Midbrain (tissue), 1 donor: ENCODE data around the gene APOBEC2.
"Not testable (repeated sequence)": the region's sequence is repeated elsewhere in the genome, so short reads cannot be mapped to it uniquely, and the experiment has no call there.

ENCODE experiments used
- DNase-seq: peaks from one replicate; lab custom pipeline; 2025; lab: John Stamatoyannopoulos, UW

APOBEC2 gene

DNA sequence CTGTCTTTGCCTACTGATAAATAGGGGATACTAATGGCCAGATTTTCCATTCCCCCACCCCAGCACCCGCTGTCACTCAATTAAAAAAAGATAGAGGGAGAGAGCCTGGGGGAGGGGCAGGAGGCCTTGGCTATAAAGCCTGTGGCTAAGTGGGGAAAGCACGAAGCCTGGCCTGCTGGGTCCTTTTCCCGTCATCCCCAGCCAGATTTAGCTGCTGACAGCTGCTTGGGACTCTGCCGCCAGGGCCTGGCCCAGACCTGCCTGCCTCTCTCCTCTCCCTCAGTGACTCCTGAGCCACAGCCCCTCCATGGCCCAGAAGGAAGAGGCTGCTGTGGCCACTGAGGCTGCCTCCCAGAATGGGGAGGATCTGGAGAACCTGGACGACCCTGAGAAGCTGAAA, at the start of gene APOBEC2:
Gene APOBEC2 (plus strand): TSS at position 162 of the 400 bp plus-strand sequence. CDS start 146 bp downstream, at position 308.
- DNase-seq: no peak

- DNase-seq: peak; percentile 21
Observed at GRCh38 chr6:41006217-41006616, 46.8 kb upstream of the APOBEC2 start.

DNA sequence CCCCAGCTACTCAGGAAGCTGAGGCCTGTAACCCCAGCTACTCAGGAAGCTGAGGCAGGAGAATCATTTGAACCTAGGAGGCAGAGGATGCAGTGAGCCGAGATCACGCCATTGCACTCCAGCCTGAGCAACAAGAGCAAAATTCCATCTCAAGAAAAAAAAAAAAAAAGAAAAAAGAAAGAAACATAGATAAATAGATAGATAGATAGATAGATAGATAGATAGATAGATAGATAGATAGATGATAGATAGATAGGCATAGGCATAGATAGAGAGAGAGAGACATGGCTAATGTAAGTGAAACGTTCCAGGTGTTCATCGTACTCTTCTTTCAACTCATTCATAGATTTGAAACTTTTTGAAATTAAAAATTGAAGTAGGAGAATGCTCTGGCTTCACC, 46.0 kb upstream of the APOBEC2 start:
- DNase-seq: not testable (repeated sequence)

DNA sequence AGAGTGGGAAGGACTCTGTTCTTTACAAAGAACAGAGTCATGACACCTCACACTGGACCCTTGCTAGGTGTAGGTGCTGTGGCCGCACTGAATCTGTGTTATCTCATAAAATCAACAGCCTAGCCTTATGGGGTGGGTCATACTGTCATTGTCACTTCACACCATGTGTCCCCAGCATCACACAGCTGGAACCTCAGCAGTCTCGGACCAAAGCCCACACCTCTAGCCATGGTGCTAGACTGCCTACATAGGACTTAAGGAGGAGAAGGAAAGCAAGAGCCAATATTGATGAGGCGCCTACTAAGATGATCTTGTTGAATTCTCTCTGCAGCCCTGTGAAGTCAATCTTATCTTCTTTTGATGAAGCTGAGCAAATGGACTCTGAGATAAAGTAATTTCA, 45.0 kb upstream of the APOBEC2 start:
- no peak for DNase-seq

DNA sequence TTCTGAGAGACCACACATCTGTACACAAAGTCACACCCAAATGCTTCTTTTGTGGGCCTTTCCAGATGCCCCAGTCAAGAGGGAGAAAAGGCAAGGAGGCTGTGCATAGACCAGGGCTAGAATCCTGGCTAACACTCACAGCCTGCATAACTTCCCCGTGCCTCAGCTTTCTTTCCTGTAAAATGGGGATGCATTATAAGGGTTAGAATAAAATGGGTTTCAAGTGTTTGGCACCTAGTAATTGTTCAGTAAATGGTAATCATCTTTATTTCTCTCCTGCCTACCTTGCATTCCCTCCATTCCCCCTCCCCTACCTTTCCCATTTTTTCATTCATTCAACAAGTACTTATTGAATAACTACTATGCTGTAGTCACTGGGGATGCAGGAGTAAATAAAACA, 43.3 kb upstream of the APOBEC2 start:
- no peak for DNase-seq

DNA sequence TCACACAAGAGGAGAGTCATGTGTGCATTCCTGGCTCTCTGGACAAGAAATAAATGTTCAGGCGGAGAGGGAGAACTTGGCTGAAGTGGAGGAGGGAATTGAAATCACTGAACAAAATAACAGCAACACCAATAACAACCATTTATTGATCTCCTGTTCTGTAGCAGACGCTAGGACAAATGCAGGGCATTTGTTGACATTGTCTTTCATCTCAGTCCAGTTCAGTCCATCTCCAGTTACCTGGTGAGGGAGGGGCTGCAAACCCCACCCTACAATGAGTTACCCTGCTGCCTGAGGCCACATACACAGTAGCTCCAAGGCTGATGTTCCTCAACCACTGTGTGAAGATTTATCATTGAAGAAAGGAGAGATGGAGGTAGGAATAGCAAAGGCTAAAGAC, 41.3 kb upstream of the APOBEC2 start:
- DNase-seq: no peak

DNA sequence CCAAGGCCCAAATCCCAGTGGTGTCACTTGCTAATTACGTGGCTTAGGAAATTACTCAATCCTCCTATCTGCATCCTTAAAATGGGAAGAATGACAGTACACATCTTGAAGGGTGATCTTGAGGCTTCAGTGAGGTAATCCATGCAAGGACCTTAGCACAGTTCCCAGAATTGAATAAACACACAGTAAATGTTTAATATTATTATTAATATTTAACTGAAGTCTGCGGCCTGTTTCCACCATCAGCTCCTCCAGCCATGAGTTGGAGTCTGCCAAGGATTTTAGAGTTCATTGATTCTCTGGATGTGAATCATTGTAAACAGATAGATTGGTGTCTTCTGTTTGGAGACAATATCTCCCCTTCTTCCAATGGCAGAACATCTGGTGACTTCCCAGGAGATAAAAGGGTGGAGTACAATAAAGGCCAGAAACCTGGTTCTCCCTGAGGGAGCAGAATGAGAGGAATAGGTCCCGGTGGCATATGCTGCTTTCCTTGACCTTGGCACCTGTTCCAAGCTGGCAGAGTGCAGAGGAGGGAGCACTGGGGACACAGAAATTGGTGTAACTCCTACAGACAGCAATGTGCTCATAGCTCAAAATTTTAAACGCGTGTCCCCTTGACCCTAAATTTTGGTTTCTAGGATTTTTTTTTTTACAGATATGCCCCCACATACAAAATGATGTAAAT, 39.4 kb upstream of the APOBEC2 start:
- DNase-seq: no peak

GRCh38 chr6:41014780-41015179, 38.2 kb upstream of the APOBEC2 start:
- no peak for DNase-seq

GRCh38 chr6:41015860-41016259, 37.1 kb upstream of the APOBEC2 start:
- not testable (repeated sequence) for DNase-seq

DNA sequence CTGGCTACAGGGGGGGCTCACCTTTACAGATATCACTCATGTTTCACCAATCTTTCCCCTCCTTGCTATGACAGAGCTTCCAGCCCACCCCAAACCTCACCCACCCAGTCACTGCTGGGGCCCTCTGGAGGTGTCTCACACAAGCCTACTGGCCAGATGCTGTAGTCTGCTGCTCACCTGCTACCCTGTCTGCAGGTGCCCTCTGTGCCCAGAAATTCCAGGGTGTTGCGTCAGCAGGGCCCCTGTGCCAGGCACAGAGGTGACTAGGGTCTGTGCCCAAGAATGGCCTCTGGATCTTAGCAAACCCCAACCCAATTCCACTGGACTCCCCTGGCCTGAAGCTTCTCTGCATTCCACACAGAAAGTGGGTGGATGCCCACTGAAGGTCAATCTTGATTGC, 35.3 kb upstream of the APOBEC2 start:
- DNase-seq: no peak

GRCh38 chr6:41021832-41022231, 31.2 kb upstream of the APOBEC2 start:
- no peak for DNase-seq

DNA sequence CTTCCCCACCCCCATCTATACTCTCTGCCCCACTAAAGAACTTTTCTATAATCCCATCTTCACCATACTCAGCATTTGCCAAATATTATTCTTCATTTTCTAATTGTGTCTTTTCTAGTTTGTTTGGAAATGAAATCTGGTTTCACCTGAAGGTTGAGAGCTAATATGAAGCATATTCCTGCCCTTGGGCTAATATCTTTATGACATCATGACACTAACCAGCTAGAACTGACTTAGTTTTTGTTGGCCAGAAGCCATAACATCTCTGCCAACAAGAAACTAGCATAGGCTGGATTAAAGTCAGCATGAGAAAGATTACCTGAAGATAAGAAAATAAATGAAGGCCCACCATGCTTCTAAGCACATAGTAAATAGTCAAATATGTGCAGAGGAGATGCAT, 30.7 kb upstream of the APOBEC2 start:
- DNase-seq: no peak

- no peak for DNase-seq
Observed at GRCh38 chr6:41023114-41023513, 29.9 kb upstream of the APOBEC2 start.

GRCh38 chr6:41025966-41026530, 27.0 kb upstream of the APOBEC2 start:
- DNase-seq: no peak

DNA sequence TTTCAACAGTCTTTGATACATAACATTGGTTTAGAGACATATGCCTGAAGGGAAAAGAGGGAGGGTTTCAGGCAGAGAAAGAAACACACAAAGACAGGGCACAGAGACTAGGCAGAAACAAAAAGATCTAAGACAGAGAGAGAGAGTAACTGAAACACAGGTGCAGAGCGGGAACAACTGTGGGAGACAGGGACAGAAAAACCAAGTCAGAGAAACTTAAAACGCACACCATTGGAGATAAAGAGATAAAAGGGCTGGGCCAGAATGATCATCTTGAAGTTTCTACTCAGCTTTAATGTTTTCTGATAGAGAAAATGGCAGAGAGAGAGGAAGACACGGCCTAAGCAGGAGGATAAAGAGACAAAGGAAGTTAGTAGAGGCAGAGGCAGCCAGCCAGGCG, 25.8 kb upstream of the APOBEC2 start:
- DNase-seq: no peak

- DNase-seq: peak; percentile 73
Observed at GRCh38 chr6:41027799-41028560, 25.0 kb upstream of the APOBEC2 start.

DNA sequence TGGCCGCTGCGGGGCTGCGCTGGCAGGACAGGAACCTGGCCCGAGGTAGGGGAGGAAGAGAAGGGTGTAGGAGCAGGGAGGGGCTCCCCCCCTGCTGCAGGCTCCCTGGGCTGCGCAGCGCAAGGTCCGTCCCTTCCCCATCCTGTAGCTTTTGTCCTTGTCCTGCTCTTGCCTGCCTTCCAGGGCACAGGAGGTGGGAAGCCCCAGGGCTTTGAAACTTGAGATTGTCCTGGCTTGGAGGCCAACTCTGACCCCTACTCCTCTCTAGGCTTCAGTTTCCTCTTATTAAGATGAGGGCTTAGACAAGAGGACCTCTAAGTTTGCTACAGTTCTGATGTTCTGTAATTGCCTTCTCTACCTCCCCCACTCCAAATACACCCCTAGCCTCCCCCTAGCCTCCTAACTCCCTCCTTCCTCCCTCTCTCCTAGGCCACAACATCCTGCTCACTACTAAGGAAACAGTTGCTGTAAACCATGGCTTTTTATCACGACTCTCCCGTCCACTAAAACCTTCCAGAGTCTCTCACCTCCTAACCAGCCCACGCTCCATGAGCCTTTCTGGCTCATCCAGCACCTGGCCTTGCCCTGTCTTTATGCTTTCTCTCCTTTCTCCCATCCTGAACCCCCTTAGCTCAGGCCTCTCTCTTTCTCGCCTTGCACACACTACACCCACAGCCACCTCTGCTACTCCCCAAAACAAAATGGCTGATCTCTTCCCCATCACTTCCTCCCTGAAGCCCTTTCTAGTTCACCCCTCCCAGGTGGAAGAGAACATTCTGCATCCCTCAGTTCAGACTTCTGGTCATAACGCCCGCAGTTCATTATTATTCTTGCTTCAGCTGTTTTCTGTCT, 24.2 kb upstream of the APOBEC2 start:
- DNase-seq: no peak

DNA sequence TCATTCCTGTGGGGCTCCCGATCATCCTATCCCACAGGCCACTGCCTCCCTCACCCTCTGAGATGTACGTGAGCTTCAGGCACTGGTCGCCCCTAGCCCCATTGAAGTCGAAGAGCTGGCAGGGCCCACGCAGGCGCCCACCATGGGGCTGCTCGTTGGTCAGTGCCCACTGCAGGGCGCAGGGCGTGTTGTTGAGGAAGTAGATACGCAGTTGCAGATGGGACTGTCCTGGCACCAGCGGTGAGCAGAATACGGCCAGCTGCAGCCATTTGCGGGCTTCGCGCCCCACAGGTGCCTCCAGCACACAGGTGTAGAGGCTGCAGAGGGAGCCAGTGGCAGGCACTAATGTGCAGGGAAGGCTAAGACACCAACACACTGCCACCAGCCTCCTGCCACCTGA, 20.2 kb upstream of the APOBEC2 start:
- DNase-seq: no peak

DNA sequence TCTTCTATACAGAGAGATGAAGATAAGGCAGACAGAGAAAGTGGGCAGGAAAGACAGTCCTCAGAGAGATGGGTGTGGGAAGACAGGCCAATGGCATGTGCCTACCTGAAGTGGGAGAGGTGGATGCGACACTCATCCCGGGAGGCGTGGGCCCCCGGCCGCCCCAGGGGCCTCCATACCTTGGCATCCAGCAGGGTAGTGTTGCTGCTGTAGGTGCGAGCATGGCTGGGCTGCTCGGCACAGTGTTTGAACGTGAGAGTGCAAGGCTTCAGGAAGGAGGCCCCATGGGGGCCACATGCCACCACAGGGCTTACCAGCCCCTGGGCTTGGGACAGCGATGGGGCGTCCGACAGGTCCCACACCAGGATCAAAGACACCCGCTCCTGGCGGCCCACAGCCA, 19.2 kb upstream of the APOBEC2 start:
- DNase-seq: no peak

DNA sequence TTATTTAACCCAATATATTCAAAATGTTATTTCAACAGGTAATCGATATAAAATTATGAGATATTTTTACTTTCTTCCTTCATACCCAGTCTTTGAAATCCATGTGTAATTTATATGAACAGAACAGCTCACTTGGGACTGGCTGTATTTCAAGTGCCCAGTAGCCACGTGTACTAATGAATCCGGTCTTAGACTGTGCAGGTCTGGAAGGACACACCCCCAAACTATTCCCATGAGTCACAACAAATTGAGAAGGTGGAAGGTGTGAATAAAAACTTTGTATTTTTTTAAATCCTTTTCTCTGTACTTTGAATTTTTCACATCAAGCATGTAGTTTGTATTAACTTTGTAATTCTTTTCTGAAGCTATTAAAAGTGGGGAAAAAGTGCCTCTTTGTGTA, 16.8 kb upstream of the APOBEC2 start:
- DNase-seq: no peak

- DNase-seq: no peak
Observed at GRCh38 chr6:41036601-41037000, 16.4 kb upstream of the APOBEC2 start.
